IMR-90 (cell line): ENCODE results near the gene MYO7B. TPM values are rescaled to one million over a fixed set of nuclear protein-coding genes. Genes with fewer than 3 reads are reported as not detected.
A peak's percentile ranks its signal among the peaks of the same experiment; 100 is the strongest.

ENCODE experiments used
- CEBPB ChIP-seq: IDR thresholded peaks from 2 replicates; pipeline ENCODE4 v1.6.1; 2012; ENCODE audit warnings: low read depth, low read length, improper control_type of control experiment
- FOS ChIP-seq: fragments of 150-350 bp; IDR thresholded peaks from 2 replicates; pipeline ENCODE4 v1.6.1; 2016; ENCODE audit warnings: low read depth, low read length
- MAZ ChIP-seq: IDR thresholded peaks from 2 replicates; pipeline ENCODE4 v1.6.1; 2012; ENCODE audit warnings: low read depth, mild to moderate bottlenecking, low read length, improper control_type of control experiment, moderate library complexity, borderline replicate concordance
- RAD21 ChIP-seq: IDR thresholded peaks from 2 replicates; pipeline ENCODE4 v1.6.1; 2012; ENCODE audit warnings: low read length, improper control_type of control experiment
- polyA plus RNA-seq, 3 experiments: library from polyadenylated mRNA; depleted of rRNA; stranded (reverse); fragments of >200 nt; gene quantifications; 2 replicates each; pipeline ENCODE4 v1.2.3, GENCODE V29; 2012; ENCODE audit warnings: low replicate concordance in 1 of 3
- total RNA-seq: library from RNA; depleted of rRNA; stranded (reverse); fragments of >200 nt; gene quantifications from 2 replicates; pipeline ENCODE4 v1.2.3, GENCODE V29; 2012

MYO7B gene
- total and polyA plus RNA-seq, 2 of the 4 experiments (the other 2 are of a cell fraction): 0.18 to 0.46 TPM

- TF ChIP-seq RAD21 (0 out of 2 replicates have a peak, but pooled peaks have one; percentile 3), FOS (no peak; the same call in 1 of the 2 replicates), MAZ (peak; percentile 10; the same call in 1 of the 2 replicates), CEBPB (no peak)
Observed at GRCh38 chr2:127526132-127527000, 9.1 kb upstream of the MYO7B start, which contains the start of gene IWS1 (continued).
